SK-N-MC (cell line): ENCODE data around the gene STK39.

Experiments
- EZH2 ChIP-seq: fragments of 200-600 bp; sonication (generic); IDR thresholded peaks from one replicate; pipeline ENCODE4 v1.6.1; 2017; ENCODE audit warnings: antibody characterized with exemption
- POLR2AphosphoS5 ChIP-seq: IDR thresholded peaks from 2 replicates; pipeline ENCODE4 v1.6.1; 2012; ENCODE audit warnings: mild to moderate bottlenecking, low read depth, low read length, borderline replicate concordance

GRCh38 chr2:168107322-168107721 lies 140.1 kb downstream of the STK39 start:
- TF ChIP-seq POLR2AphosphoS5, result no peak
- TF ChIP-seq EZH2, result no peak
